Neuronal stem cell (in vitro differentiated cells): Measurements from ENCODE around the gene CACNA1C.

Experiments
- DNase-seq: peaks from one replicate; pipeline ENCODE4 v3.0.0-alpha.2; 2013; ENCODE audit warnings: low spot score
- H2AFZ ChIP-seq: one replicate; pipeline ENCODE4 v1.6.1; 2013; ENCODE audit warnings: mild to moderate bottlenecking, low read length, inconsistent platforms
- H2AK5ac ChIP-seq: 2 replicates; pipeline ENCODE4 v1.6.1; 2013; ENCODE audit warnings: low read depth, mild to moderate bottlenecking, inconsistent platforms, low read length, moderate library complexity, mixed read lengths
- H2BK120ac ChIP-seq: 2 replicates; pipeline ENCODE4 v1.6.1; 2013; ENCODE audit warnings: low read depth, mild to moderate bottlenecking, inconsistent platforms, low read length, moderate library complexity, mixed read lengths
- H2BK12ac ChIP-seq: one replicate; pipeline ENCODE4 v1.6.1; 2013; ENCODE audit warnings: low read length, inconsistent platforms
- H2BK15ac ChIP-seq: 2 replicates; pipeline ENCODE4 v1.6.1; 2013; ENCODE audit warnings: mild to moderate bottlenecking, low read length, inconsistent platforms, mixed read lengths
- H2BK5ac ChIP-seq: one replicate; pipeline ENCODE4 v1.6.1; 2013; ENCODE audit warnings: inconsistent platforms, mild to moderate bottlenecking, low read length, moderate library complexity
- H3K14ac ChIP-seq: one replicate; pipeline ENCODE4 v1.6.1; 2013; ENCODE audit warnings: low read length, inconsistent platforms
- H3K18ac ChIP-seq: 2 replicates; pipeline ENCODE4 v1.6.1; 2013; ENCODE audit warnings: low read length, inconsistent platforms
- H3K23ac ChIP-seq: 2 replicates; pipeline ENCODE4 v1.6.1; 2013; ENCODE audit warnings: low read depth, mild to moderate bottlenecking, mixed read lengths, low read length, inconsistent platforms; ENCODE audit not compliant: poor library complexity
- H3K27ac ChIP-seq: replicated peaks from 3 replicates; pipeline ENCODE4 v1.5.1; 2013; ENCODE audit warnings: low read length, inconsistent platforms
- H3K27me3 ChIP-seq, 3 experiments: 2 replicates each; pipeline ENCODE4 v1.6.1; 2013; ENCODE audit warnings: low read length in 3 of 3, mild to moderate bottlenecking in 2 of 3, inconsistent platforms in 1 of 3, low read depth in 1 of 3, mixed read lengths in 1 of 3, moderate library complexity in 1 of 3; ENCODE audit not compliant: control insufficient read depth in 3 of 3, insufficient read depth in 3 of 3
- H3K36me3 ChIP-seq, 2 donors: replicated peaks in 1 of 2; 2 replicates each; pipeline ENCODE4 v1.6.1; 2013; ENCODE audit warnings: low read length in 2 of 2; ENCODE audit not compliant: control insufficient read depth in 2 of 2, insufficient read depth in 2 of 2
- H3K4ac ChIP-seq: 2 replicates; pipeline ENCODE4 v1.6.1; 2013; ENCODE audit warnings: inconsistent platforms, mild to moderate bottlenecking, low read length, moderate library complexity
- H3K4me1 ChIP-seq, 2 donors: 1 replicate in 1 of 2; 2 replicates in 1 of 2; pipeline ENCODE4 v1.6.1; 2013; ENCODE audit warnings: low read length in 2 of 2, low read depth in 1 of 2; ENCODE audit not compliant: control insufficient read depth in 2 of 2, insufficient read depth in 1 of 2
- H3K4me2 ChIP-seq: one replicate; pipeline ENCODE4 v1.6.1; 2013; ENCODE audit warnings: mild to moderate bottlenecking, low read length, inconsistent platforms; ENCODE audit not compliant: insufficient read depth, poor library complexity, severe bottlenecking
- H3K4me3 ChIP-seq, 2 donors: 2 replicates each; pipeline ENCODE4 v1.5.1; 2013; ENCODE audit warnings: low read length in 2 of 2, mild to moderate bottlenecking in 2 of 2, inconsistent platforms in 1 of 2, moderate library complexity in 1 of 2
- H3K79me1 ChIP-seq: one replicate; pipeline ENCODE4 v1.6.1; 2013; ENCODE audit warnings: low read depth, mild to moderate bottlenecking, inconsistent platforms, low read length, moderate library complexity
- H3K9ac ChIP-seq: one replicate; pipeline ENCODE4 v1.6.1; 2013; ENCODE audit warnings: mild to moderate bottlenecking, low read depth, low read length, inconsistent platforms; ENCODE audit not compliant: poor library complexity
- H3K9me3 ChIP-seq, 2 donors: replicated peaks in 1 of 2; 2 replicates each; pipeline versions ENCODE3 to v1.6.1; 2013; ENCODE audit warnings: low read length in 2 of 2, mild to moderate bottlenecking in 2 of 2, inconsistent platforms in 1 of 2, low read depth in 1 of 2, mixed read lengths in 1 of 2, moderate library complexity in 1 of 2; ENCODE audit not compliant: control insufficient read depth in 2 of 2, insufficient read depth in 1 of 2
- H4K8ac ChIP-seq: one replicate; pipeline ENCODE4 v1.6.1; 2013; ENCODE audit warnings: low read depth, mild to moderate bottlenecking, inconsistent platforms, low read length, moderate library complexity
- H4K91ac ChIP-seq: one replicate; pipeline ENCODE4 v1.6.1; 2013; ENCODE audit warnings: low read length, low read depth, mild to moderate bottlenecking, inconsistent platforms; ENCODE audit not compliant: poor library complexity
- WGBS, 2 donors: extraction: QIAGEN DNeasy Blood & Tissue Kit; methylation state at CpG; one replicate each; pipeline ENCODE4 v1.1.7; 2013; ENCODE audit warnings: missing lambda C conversion rate in 2 of 2, mixed read lengths in 1 of 2; ENCODE audit not compliant: insufficient read length in 2 of 2, insufficient replicate concordance in 1 of 2; ENCODE audit errors: extremely low coverage in 2 of 2; 5-methylcytosine and 5-hydroxymethylcytosine counted together

Gene CACNA1C

DNA sequence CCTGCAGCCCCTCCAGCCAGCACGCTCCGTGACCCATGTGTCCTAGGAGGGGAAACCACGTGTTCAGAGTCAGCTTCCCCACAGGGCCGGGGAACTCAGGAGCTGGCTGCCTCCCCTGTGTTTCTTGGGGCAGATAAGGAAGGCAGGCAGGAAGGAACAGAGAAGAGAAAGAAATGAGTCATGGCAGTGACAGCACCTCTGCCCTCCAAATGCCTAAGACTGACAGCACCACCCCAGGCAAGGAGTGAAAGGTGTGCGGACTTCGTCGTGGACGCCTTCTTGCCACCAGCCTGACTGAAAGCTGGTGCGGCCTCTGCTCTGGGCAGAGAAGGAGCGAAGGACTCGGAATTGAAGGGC is 575.0 kb downstream of the CACNA1C start:
- H3K27me3 ChIP-seq: peaks cover 0 to 22% (median 0%) of the 10 kb centered on the region in 3 experiments
- peak overlapping the region; percentile 17 for H3K18ac ChIP-seq
- no peak overlapping the region for H2BK5ac ChIP-seq
- no peak overlapping the region for H3K14ac ChIP-seq
- no peaks in the 10 kb centered on the region for H3K9me3 ChIP-seq
- no peak overlapping the region for H3K9ac ChIP-seq
- H3K36me3 ChIP-seq: no peaks in the 10 kb centered on the region
- H3K4me3 ChIP-seq: no peak overlapping the region
- H2AFZ ChIP-seq: no peak overlapping the region
- H2BK120ac ChIP-seq: no peak overlapping the region
- no peak overlapping the region for H3K4me2 ChIP-seq
- no peak for DNase-seq
- H3K27ac ChIP-seq: no peak overlapping the region
- no peak overlapping the region for H3K4ac ChIP-seq
- no peaks in the 10 kb centered on the region for H3K79me1 ChIP-seq
- H3K4me1 ChIP-seq: peaks cover 0 to 7% of the 10 kb centered on the region in 2 donors
- H2AK5ac ChIP-seq: peak overlapping the region; percentile 64
- H4K91ac ChIP-seq: no peak overlapping the region
- WGBS, 2 donors: no CpG with 5 or more reads among the region's 11 CpGs
- H4K8ac ChIP-seq: no peak overlapping the region
- no peak overlapping the region for H3K23ac ChIP-seq
- no peak overlapping the region for H2BK12ac ChIP-seq
- no peak overlapping the region for H2BK15ac ChIP-seq

DNA sequence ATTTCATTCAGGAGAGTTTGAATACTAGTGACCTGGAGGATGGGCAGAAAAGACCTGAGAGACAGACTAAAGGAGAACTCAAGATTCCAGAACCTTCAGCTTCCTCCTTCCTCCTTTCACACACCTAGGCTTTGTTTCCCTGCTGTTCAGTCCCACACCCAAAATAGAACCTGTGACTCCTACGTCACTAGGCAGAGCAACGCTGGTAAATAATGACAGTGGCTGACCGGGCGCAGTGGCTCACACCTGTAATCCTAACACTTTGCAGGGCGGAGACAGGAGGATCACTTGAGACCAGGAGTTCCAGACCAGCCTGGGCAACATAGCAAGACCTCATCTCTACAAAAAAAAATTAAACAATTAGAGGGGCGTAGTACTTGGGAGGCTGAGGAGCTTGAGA is 575.6 kb downstream of the CACNA1C start:
- H3K23ac ChIP-seq: no peak overlapping the region
- no peak overlapping the region for H2AK5ac ChIP-seq
- no peak overlapping the region for H4K8ac ChIP-seq
- no peaks in the 10 kb centered on the region for H3K36me3 ChIP-seq
- H4K91ac ChIP-seq: no peak overlapping the region
- H3K27ac ChIP-seq: no peak overlapping the region
- no peak overlapping the region for H3K18ac ChIP-seq
- no peak overlapping the region for H2BK12ac ChIP-seq
- H3K9me3 ChIP-seq: no peaks in the 10 kb centered on the region
- no peak overlapping the region for H2BK15ac ChIP-seq
- no peak for DNase-seq
- no CpG with 5 or more reads among the region's 6 CpGs for WGBS, 2 donors
- no peak overlapping the region for H3K4me3 ChIP-seq
- no peak overlapping the region for H3K9ac ChIP-seq
- no peak overlapping the region for H2BK5ac ChIP-seq
- peaks cover 0 to 7% of the 10 kb centered on the region in 2 donors for H3K4me1 ChIP-seq
- no peak overlapping the region for H2AFZ ChIP-seq
- H3K4ac ChIP-seq: no peak overlapping the region
- peaks cover 0 to 22% (median 0%) of the 10 kb centered on the region in 3 experiments for H3K27me3 ChIP-seq
- no peak overlapping the region for H2BK120ac ChIP-seq
- H3K4me2 ChIP-seq: no peak overlapping the region
- no peak overlapping the region for H3K14ac ChIP-seq
- no peaks in the 10 kb centered on the region for H3K79me1 ChIP-seq

DNA sequence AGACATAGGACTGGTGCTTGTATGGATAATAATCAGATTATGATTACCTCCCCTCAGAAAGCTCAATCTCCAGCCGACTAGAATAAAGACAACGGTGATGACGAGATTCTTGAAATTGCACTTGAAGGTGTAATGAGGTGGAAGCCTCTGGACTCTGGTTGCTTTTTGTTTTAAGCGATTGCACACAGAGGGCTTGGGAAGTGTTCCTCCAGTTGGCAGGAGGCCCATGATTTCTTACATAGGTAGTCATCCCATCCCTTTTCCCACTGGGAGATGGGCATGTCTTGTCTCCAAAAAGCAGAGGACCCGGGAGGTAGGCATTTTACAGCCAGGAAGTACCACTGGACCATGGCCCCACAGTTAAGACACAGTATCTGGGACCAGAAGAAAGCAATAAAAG is 576.3 kb downstream of the CACNA1C start:
- H2BK12ac ChIP-seq: no peak overlapping the region
- H4K91ac ChIP-seq: no peak overlapping the region
- H3K4me2 ChIP-seq: no peak overlapping the region
- whole genome bisulfite sequencing, 2 donors: no CpG with 5 or more reads among the region's 5 CpGs
- no peak overlapping the region for H3K9ac ChIP-seq
- H3K14ac ChIP-seq: no peak overlapping the region
- no peak overlapping the region for H3K4ac ChIP-seq
- H3K27me3 ChIP-seq: peaks cover 0 to 22% (median 0%) of the 10 kb centered on the region in 3 experiments
- peaks cover 0 to 7% of the 10 kb centered on the region in 2 donors for H3K4me1 ChIP-seq
- no peak overlapping the region for H2BK15ac ChIP-seq
- no peak for DNase-seq
- no peak overlapping the region for H3K18ac ChIP-seq
- H2AFZ ChIP-seq: no peak overlapping the region
- H3K36me3 ChIP-seq: no peaks in the 10 kb centered on the region
- no peak overlapping the region for H3K23ac ChIP-seq
- no peak overlapping the region for H2BK120ac ChIP-seq
- H2BK5ac ChIP-seq: no peak overlapping the region
- no peaks in the 10 kb centered on the region for H3K79me1 ChIP-seq
- H4K8ac ChIP-seq: no peak overlapping the region
- no peaks in the 10 kb centered on the region for H3K9me3 ChIP-seq
- H3K27ac ChIP-seq: no peak overlapping the region
- no peak overlapping the region for H2AK5ac ChIP-seq
- no peak overlapping the region for H3K4me3 ChIP-seq

DNA sequence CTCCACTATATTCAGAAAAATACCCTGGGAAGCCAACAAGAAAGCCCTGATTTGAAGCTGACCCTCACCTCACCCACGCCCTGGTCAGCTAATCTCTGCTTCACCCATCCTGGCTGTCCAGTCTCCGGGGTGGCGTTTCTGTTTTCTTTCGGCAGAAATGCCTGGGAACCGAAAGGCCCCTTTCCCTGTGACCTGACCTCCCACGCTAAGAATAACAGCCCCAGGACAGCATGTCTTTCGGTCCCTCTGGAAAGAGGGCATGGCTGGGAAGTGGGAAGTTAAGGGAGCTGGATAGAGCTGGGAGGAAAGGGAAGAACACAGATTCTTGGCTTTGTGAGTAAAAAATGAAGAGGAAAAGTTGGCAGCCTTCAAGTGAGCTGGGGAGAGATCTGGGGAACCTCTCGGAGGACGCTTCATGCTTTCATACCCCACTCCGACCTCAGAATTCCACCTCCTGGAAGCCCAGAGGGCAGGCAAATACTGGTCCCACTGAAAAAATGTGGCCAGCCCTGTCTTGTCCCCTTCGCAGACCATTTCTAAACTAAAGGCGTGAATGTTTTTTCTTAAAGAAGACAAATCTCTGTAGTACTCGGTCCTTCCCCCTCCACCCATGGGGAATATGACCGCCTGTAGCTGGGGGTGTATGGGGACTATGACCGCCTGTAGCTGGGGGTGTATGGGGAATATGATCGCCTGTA is 579.0 kb downstream of the CACNA1C start:
- no CpG with 5 or more reads among the region's 16 CpGs for WGBS, 2 donors
- no peak overlapping the region for H3K27ac ChIP-seq
- no peak overlapping the region for H2BK12ac ChIP-seq
- no peak overlapping the region for H2AK5ac ChIP-seq
- H3K4me3 ChIP-seq: no peak overlapping the region
- no peak overlapping the region for H3K4ac ChIP-seq
- no peak for DNase-seq
- H3K27me3 ChIP-seq: peaks cover 0 to 13% (median 0%) of the 10 kb centered on the region in 3 experiments
- H3K18ac ChIP-seq: no peak overlapping the region
- H2AFZ ChIP-seq: no peak overlapping the region
- H2BK15ac ChIP-seq: no peak overlapping the region
- no peaks in the 10 kb centered on the region for H3K79me1 ChIP-seq
- H3K4me2 ChIP-seq: no peak overlapping the region
- no peak overlapping the region for H3K23ac ChIP-seq
- no peak overlapping the region for H2BK120ac ChIP-seq
- H4K91ac ChIP-seq: no peak overlapping the region
- H4K8ac ChIP-seq: no peak overlapping the region
- peaks cover 0 to 5% of the 10 kb centered on the region in 2 donors for H3K9me3 ChIP-seq
- no peak overlapping the region for H3K9ac ChIP-seq
- no peaks in the 10 kb centered on the region for H3K36me3 ChIP-seq
- no peak overlapping the region for H2BK5ac ChIP-seq
- peaks cover 0 to 4% of the 10 kb centered on the region in 2 donors for H3K4me1 ChIP-seq
- no peak overlapping the region for H3K14ac ChIP-seq
